NCI-H2029 treated with DMSO at 0.1 percent for 48 hours (cell line): ENCODE data around the gene FRMD5.
A peak's percentile ranks its signal among the peaks of the same experiment; 100 is the strongest.

Experiments
- DNase-seq: peaks from one replicate; lab custom pipeline; 2025; lab: John Stamatoyannopoulos, UW

FRMD5 gene

GRCh38 chr15:44160796-44161195 lies 34.3 kb downstream of the FRMD5 start:
- DNase-seq: no peak

- DNase-seq: no peak
These were observed 35.6 kb downstream of the FRMD5 start for GRCh38 chr15:44159492-44159891.

GRCh38 chr15:44158111-44158510 lies 37.0 kb downstream of the FRMD5 start:
- no peak for DNase-seq

- no peak for DNase-seq
These were observed 37.4 kb downstream of the FRMD5 start for GRCh38 chr15:44157679-44158078.

- no peak for DNase-seq
These were observed 41.7 kb downstream of the FRMD5 start for GRCh38 chr15:44153352-44153751.

GRCh38 chr15:44149224-44149623 lies 45.8 kb downstream of the FRMD5 start:
- DNase-seq: no peak

GRCh38 chr15:44148580-44148979 lies 46.5 kb downstream of the FRMD5 start:
- DNase-seq: no peak

- no peak for DNase-seq
These were observed 47.4 kb downstream of the FRMD5 start for GRCh38 chr15:44147636-44148035.

GRCh38 chr15:44145495-44145894 lies 49.6 kb downstream of the FRMD5 start:
- DNase-seq: no peak

GRCh38 chr15:44144992-44145391 lies 50.1 kb downstream of the FRMD5 start:
- no peak for DNase-seq

- no peak for DNase-seq
These were observed 50.9 kb downstream of the FRMD5 start for GRCh38 chr15:44144184-44144583.

- no peak for DNase-seq
These were observed 57.3 kb downstream of the FRMD5 start for GRCh38 chr15:44137750-44138149.

GRCh38 chr15:44136991-44137477 lies 58.0 kb downstream of the FRMD5 start:
- DNase-seq: no peak

- no peak for DNase-seq
These were observed 63.0 kb downstream of the FRMD5 start for GRCh38 chr15:44132057-44132456.

- DNase-seq: no peak
These were observed 64.3 kb downstream of the FRMD5 start for GRCh38 chr15:44130778-44131177.

GRCh38 chr15:44129911-44130310 lies 65.2 kb downstream of the FRMD5 start:
- no peak for DNase-seq

- no peak for DNase-seq
These were observed 66.6 kb downstream of the FRMD5 start for GRCh38 chr15:44128443-44128842.

GRCh38 chr15:44125879-44126278 lies 69.2 kb downstream of the FRMD5 start:
- DNase-seq: no peak

- DNase-seq: peak; percentile 5
These were observed 92.3 kb downstream of the FRMD5 start for GRCh38 chr15:44102675-44103254.

- DNase-seq: no peak
These were observed 93.1 kb downstream of the FRMD5 start for GRCh38 chr15:44101944-44102343.

- DNase-seq: no peak
These were observed 93.8 kb downstream of the FRMD5 start for GRCh38 chr15:44101286-44101685.

- DNase-seq: no peak
These were observed 95.4 kb downstream of the FRMD5 start for GRCh38 chr15:44099671-44100070.

- no peak for DNase-seq
These were observed 97.5 kb downstream of the FRMD5 start for GRCh38 chr15:44097552-44097951.

GRCh38 chr15:44096596-44096995 lies 98.5 kb downstream of the FRMD5 start:
- no peak for DNase-seq
